Karpas-422 (cell line): ENCODE results near the gene MYOM1. TPM values are rescaled to one million over a fixed set of nuclear protein-coding genes. Genes with fewer than 3 reads are reported as not detected.
"Not testable (repeated sequence)": the region's sequence is repeated elsewhere in the genome, so short reads cannot be mapped to it uniquely, and the experiment has no call there.

Source experiments
- DNase-seq: peaks from one replicate; pipeline ENCODE4 v3.0.0-alpha.2; 2015
- H2AFZ ChIP-seq: fragments of 200-600 bp; sonication (generic); 2 replicates; pipeline ENCODE4 v1.6.1; 2014; ENCODE audit warnings: antibody characterized with exemption, low read length, mixed read lengths
- H3K27ac ChIP-seq: fragments of 200-600 bp; sonication (generic); 2 replicates; pipeline ENCODE4 v1.5.1; 2014; ENCODE audit warnings: mild to moderate bottlenecking, low read length, moderate library complexity
- H3K27me3 ChIP-seq: fragments of 200-600 bp; sonication (generic); 2 replicates; pipeline ENCODE4 v1.6.1; 2014; ENCODE audit warnings: low read length, mixed read lengths
- H3K36me3 ChIP-seq: fragments of 200-600 bp; sonication (generic); 2 replicates; pipeline ENCODE4 v1.6.1; 2014; ENCODE audit warnings: low read length, mixed read lengths; ENCODE audit not compliant: insufficient read depth
- H3K4me1 ChIP-seq: fragments of 200-600 bp; sonication (generic); 2 replicates; pipeline ENCODE4 v1.6.1; 2014; ENCODE audit warnings: mild to moderate bottlenecking, low read length, mixed read lengths
- H3K4me2 ChIP-seq: fragments of 200-600 bp; sonication (generic); 2 replicates; pipeline ENCODE4 v1.6.1; 2014; ENCODE audit warnings: low read length, low read depth, mild to moderate bottlenecking; ENCODE audit not compliant: poor library complexity, severe bottlenecking
- H3K4me3 ChIP-seq: fragments of 200-600 bp; sonication (generic); 2 replicates; pipeline ENCODE4 v1.5.1; 2014; ENCODE audit warnings: mild to moderate bottlenecking, antibody characterized with exemption, low read length, mixed read lengths
- H3K79me2 ChIP-seq: fragments of 200-600 bp; sonication (generic); 2 replicates; pipeline ENCODE4 v1.6.1; 2014; ENCODE audit warnings: mild to moderate bottlenecking, low read length, mixed read lengths
- H3K9ac ChIP-seq: fragments of 200-600 bp; sonication (generic); 2 replicates; pipeline ENCODE4 v1.6.0; 2014; ENCODE audit warnings: low read length
- H3K9me2 ChIP-seq: fragments of 200-600 bp; sonication (generic), shearing (Covaris generic); replicated peaks from 2 replicates; pipeline ENCODE4 v1.6.0; 2014; ENCODE audit warnings: mild to moderate bottlenecking, low read length, moderate library complexity; ENCODE audit not compliant: insufficient read depth
- H3K9me3 ChIP-seq: fragments of 300-700, 200-600 bp; sonication (generic); 2 replicates; pipeline ENCODE4 v1.6.1; 2014; ENCODE audit warnings: low read length, mixed read lengths
- H4K20me1 ChIP-seq: fragments of 200-600 bp; sonication (generic); 2 replicates; pipeline ENCODE4 v1.6.1; 2014; ENCODE audit warnings: mild to moderate bottlenecking, antibody characterized with exemption, low read length, low read depth; ENCODE audit not compliant: insufficient read depth
- small RNA-seq: library from RNA; depleted of rRNA; stranded (forward); fragments of <200 nt; gene quantifications from one replicate; pipeline ENCODE3, GENCODE V24; 2014
- total RNA-seq: library from RNA; depleted of rRNA; stranded (reverse); fragments of >200 nt; shearing (Covaris generic); gene quantifications from 2 replicates; pipeline ENCODE4 v1.2.3, GENCODE V29; 2014; ENCODE audit warnings: low replicate concordance; rRNA removed

MYOM1 gene
- total RNA-seq, 1 experiment from 2014 or later: not detected

DNA sequence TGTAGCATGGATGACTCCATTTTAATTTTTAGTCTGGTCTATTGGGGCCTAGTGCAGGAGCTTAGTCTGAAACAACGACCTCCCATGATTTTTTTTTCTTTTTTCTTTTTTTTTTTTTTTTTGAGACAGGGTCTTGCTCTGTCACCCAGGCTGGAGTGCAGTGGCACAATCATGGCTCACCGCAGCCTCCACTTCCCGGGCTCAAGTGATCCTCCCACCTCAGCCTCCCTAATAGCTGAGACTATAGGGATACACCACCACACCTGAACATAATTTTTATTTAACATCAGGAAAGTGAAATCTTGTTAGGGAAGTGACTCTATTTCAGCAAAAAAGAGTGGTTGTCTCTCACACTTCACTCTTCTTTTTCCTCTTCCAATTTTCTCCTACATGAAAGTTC is 191.7 kb downstream of the MYOM1 start:
- not testable (repeated sequence) for H4K20me1 ChIP-seq, H3K4me2 ChIP-seq, H3K27ac ChIP-seq, H3K4me3 ChIP-seq, H3K79me2 ChIP-seq, H3K4me1 ChIP-seq, H2AFZ ChIP-seq, H3K36me3 ChIP-seq, H3K27me3 ChIP-seq, H3K9ac ChIP-seq, DNase-seq, H3K9me3 ChIP-seq, H3K9me2 ChIP-seq

DNA sequence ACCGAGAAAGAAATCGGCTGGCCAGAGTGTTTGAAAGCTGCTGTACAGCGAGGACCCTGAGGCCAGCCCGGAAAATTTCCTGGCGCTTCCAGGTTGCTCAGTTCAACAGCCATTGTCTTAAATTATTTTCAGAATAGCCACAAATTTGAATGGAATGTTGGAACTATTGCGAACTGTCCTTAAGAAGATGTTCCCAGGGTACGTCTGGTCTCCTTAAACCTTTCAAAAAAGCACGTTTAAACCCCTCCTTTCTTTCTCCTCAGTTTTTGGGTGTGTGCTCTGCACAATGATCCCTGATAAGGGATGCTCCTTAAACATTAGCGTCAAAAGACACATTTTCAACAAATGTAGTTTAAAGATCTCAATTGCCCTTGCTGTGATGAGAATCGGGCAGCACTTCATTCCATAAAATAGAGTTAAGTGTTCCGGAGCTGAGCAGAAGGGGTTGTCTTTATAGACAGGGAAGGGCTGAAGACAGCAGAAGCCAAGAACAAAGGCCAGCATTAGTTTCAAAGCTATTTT is 192.3 kb downstream of the MYOM1 start:
- Histone ChIP-seq H2AFZ (no peak overlapping the region), H3K9me3 (no peaks in the 10 kb centered on the region), H4K20me1 (no peaks in the 10 kb centered on the region), H3K9me2 (no peaks in the 10 kb centered on the region), H3K4me3 (no peak overlapping the region), H3K36me3 (no peaks in the 10 kb centered on the region), H3K4me1 (no peaks in the 10 kb centered on the region), H3K27ac (no peak overlapping the region), H3K9ac (no peak overlapping the region), H3K27me3 (no peaks in the 10 kb centered on the region), H3K4me2 (no peak overlapping the region), H3K79me2 (no peaks in the 10 kb centered on the region)
- DNase-seq: no peak

DNA sequence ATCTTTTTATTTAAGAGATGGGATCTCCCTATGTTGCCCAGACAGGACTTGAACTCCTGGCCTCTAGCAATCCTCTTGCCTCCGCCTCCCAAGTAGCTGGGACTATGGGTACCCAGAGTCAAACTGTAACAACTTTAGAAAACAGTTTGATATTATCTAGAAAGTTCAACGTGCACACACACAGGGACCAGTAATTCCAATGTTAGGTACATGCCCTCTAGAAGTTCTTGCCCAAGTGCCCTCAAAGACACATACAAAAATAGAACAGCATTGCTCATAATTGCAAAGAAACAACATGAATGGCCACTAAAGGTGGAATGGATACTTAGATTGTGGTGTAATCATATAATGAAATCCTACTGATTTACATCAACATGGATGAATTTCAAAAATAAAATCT is 194.2 kb downstream of the MYOM1 start:
- no peak overlapping the region for H3K4me2 ChIP-seq
- H4K20me1 ChIP-seq: no peaks in the 10 kb centered on the region
- DNase-seq: no peak

DNA sequence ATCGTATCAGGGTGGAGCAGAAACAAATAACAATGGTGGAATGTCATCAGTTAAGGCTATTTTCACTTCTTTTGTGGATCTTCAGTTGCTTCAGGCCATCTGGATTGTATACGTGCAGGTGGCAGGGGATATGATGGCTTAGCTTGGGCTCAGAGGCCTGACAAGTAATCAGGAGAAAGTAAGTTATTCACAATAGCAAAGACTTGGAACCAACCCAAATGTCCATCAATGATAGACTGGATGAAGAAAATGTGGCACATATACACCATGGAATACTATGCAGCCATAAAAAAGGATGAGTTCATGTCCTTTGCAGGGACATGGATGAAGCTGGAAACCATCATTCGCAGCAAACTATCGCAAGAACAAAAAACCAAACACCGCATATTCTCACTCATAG is 196.2 kb downstream of the MYOM1 start:
- not testable (repeated sequence) for H3K27me3 ChIP-seq, H3K4me1 ChIP-seq, H3K27ac ChIP-seq, H3K9ac ChIP-seq, H4K20me1 ChIP-seq, DNase-seq, H2AFZ ChIP-seq, H3K4me3 ChIP-seq, H3K4me2 ChIP-seq, H3K9me2 ChIP-seq, H3K79me2 ChIP-seq, H3K9me3 ChIP-seq, H3K36me3 ChIP-seq

More for the DNA sequence above, 194.2 kb downstream of the MYOM1 start:
- no peak overlapping the region for H3K4me3 ChIP-seq
- H3K79me2 ChIP-seq: no peaks in the 10 kb centered on the region
- no peak overlapping the region for H2AFZ ChIP-seq
- H3K27me3 ChIP-seq: no peaks in the 10 kb centered on the region
- no peaks in the 10 kb centered on the region for H3K9me3 ChIP-seq
- H3K27ac ChIP-seq: no peak overlapping the region
- H3K9me2 ChIP-seq: no peaks in the 10 kb centered on the region
- H3K4me1 ChIP-seq: no peaks in the 10 kb centered on the region
- no peak overlapping the region for H3K9ac ChIP-seq
- H3K36me3 ChIP-seq: no peaks in the 10 kb centered on the region

Small RNAs within 50 kb of the gene (small RNA-seq; reads per million reads assigned to genes)
- gene RF00156 (not detected), gene RNU7-25P (not detected)

Other genes with a start within 250 kb of the MYOM1 start
- 8.5 and 13.7 TPM in 2 replicates for gene LPIN2, start 206.8 kb downstream of the MYOM1 start, total RNA-seq
- 300 and 482 TPM in 2 replicates for gene MYL12A, start 27.8 kb upstream of the MYOM1 start, total RNA-seq
- gene MYL12B, start 42.2 kb upstream of the MYOM1 start, total RNA-seq: 124 and 254 TPM in 2 replicates
- 82.6 and 110 TPM in 2 replicates for gene TGIF1, start 230.2 kb upstream of the MYOM1 start, total RNA-seq